Testis (tissue), 3 donors: ENCODE measurements around the gene INSR. TPM values are rescaled to one million over a fixed set of nuclear protein-coding genes. Genes with fewer than 3 reads are reported as not detected.

ENCODE experiments used
- DNase-seq: peaks from one replicate; pipeline ENCODE4 v3.0.0-alpha.2; 2019
- H3K27ac ChIP-seq, 2 donors: fragments of 200-600 bp; sonication (generic); one replicate each; pipeline ENCODE4 v1.5.1; 2019
- H3K27me3 ChIP-seq: fragments of 200-600 bp; sonication (generic); one replicate; pipeline ENCODE4 v1.5.1; 2019
- H3K36me3 ChIP-seq: fragments of 200-600 bp; sonication (generic); one replicate; pipeline ENCODE4 v1.5.1; 2017; ENCODE audit warnings: low read depth; ENCODE audit errors: missing control alignments
- H3K4me1 ChIP-seq: fragments of 200-600 bp; sonication (generic); one replicate; pipeline ENCODE4 v1.5.1; 2019
- H3K4me3 ChIP-seq, 2 donors: fragments of 200-600 bp; sonication (generic); one replicate each; pipeline ENCODE4 v1.5.1; 2017 to 2019
- H3K9me3 ChIP-seq: fragments of 200-600 bp; sonication (generic); one replicate; pipeline ENCODE4 v1.5.1; 2017
- CTCF ChIP-seq, 3 experiments: fragments of 450-650 bp in 2 of 3; fragments of 200-600 bp in 1 of 3; sonication (generic) in 1 of 3; IDR thresholded peaks; one replicate each; pipeline ENCODE4 v1.5.1; 2016 to 2019; ENCODE audit warnings: antibody characterized with exemption in 3 of 3, mild to moderate bottlenecking in 2 of 3, moderate library complexity in 1 of 3
- POLR2A ChIP-seq: fragments of 450-650 bp; IDR thresholded peaks from one replicate; pipeline ENCODE4 v1.6.1; 2017; ENCODE audit warnings: antibody characterized with exemption, mild to moderate bottlenecking, moderate library complexity
- WGBS, 2 donors: methylation state at CpG; one replicate each; pipeline ENCODE4 v1.1.5; 2018; 5-methylcytosine and 5-hydroxymethylcytosine counted together
- intact Hi-C: fragments of 100-400 bp; cut with DNase I; formaldehyde crosslinking; loops from one replicate; pipeline ENCODE4 v1.15.1; 2023; ENCODE audit warnings: low total_unique reads
- polyA plus RNA-seq: library from polyadenylated mRNA; stranded (reverse); fragments of 350-450 nt; fragmentation: Illumina TruSeq; extraction: RNeasy Lipid Tissue Mini Kit (QIAGEN cat#74804); gene quantifications from one replicate; pipeline ENCODE4 v1.2.3, GENCODE V29; 2014; ENCODE audit warnings: low read depth, low replicate concordance; ENCODE audit not compliant: insufficient read depth
- total RNA-seq, 2 donors: library from RNA; depleted of rRNA; stranded (reverse); fragments of >200 nt; gene quantifications; one replicate each; pipeline ENCODE4 v1.2.3, GENCODE V29; 2016

INSR gene
- total and polyA plus RNA-seq, 3 donors from 2014 or later: 9.3 to 96.5 (median 85.1) TPM

GRCh38 chr19:7272856-7273578, 21.2 kb downstream of the INSR start:
- H3K27ac ChIP-seq: no peak overlapping the region
- H3K9me3 ChIP-seq: no peaks in the 10 kb centered on the region
- H3K36me3 ChIP-seq: no peaks in the 10 kb centered on the region
- TF ChIP-seq CTCF (IDR thresholded peaks at IDR 0.05) (no peak), POLR2A (no peak)
- no peak for DNase-seq
- no peaks in the 10 kb centered on the region for H3K27me3 ChIP-seq
- peaks cover 3% of the 10 kb centered on the region for H3K4me1 ChIP-seq
- WGBS, 2 donors: 54 to 59% methylated on average over 5 of the region's 5 CpGs
- no peak overlapping the region for H3K4me3 ChIP-seq
- intact Hi-C loops: no loop called here

GRCh38 chr19:7268705-7269098, 25.5 kb downstream of the INSR start:
- 77% methylated on average over 5 of the region's 5 CpGs for WGBS, 2 donors
- Histone ChIP-seq H3K36me3 (no peaks in the 10 kb centered on the region), H3K4me3 (no peak overlapping the region), H3K27me3 (no peaks in the 10 kb centered on the region), H3K9me3 (no peaks in the 10 kb centered on the region), H3K4me1 (peaks cover 9% of the 10 kb centered on the region), H3K27ac (no peak overlapping the region)
- no peak for DNase-seq
- intact Hi-C loops: no loop called here
- TF ChIP-seq POLR2A (no peak), CTCF (IDR thresholded peaks at IDR 0.05) (no peak)

- intact Hi-C loops: no loop called here
- Histone ChIP-seq H3K4me1 (peaks cover 11% of the 10 kb centered on the region), H3K4me3 (peak overlapping the region in 1 of 2 donors; percentile 18), H3K27me3 (no peaks in the 10 kb centered on the region), H3K27ac (no peak overlapping the region), H3K36me3 (no peaks in the 10 kb centered on the region), H3K9me3 (no peaks in the 10 kb centered on the region)
- no peak for DNase-seq
- TF ChIP-seq POLR2A (no peak), CTCF (IDR thresholded peaks at IDR 0.05) (no peak)
- WGBS, 2 donors: 42 to 49% methylated on average over 22 of the region's 22 CpGs
Observed at GRCh38 chr19:7267792-7268704, 26.2 kb downstream of the INSR start.

- no peak overlapping the region for H3K4me3 ChIP-seq
- intact Hi-C loops: no loop called here
- peaks cover 22% of the 10 kb centered on the region for H3K4me1 ChIP-seq
- no peaks in the 10 kb centered on the region for H3K27me3 ChIP-seq
- WGBS, 2 donors: 55 to 73% methylated on average over 7 of the region's 7 CpGs
- no peak overlapping the region for H3K27ac ChIP-seq
- H3K9me3 ChIP-seq: no peaks in the 10 kb centered on the region
- no peaks in the 10 kb centered on the region for H3K36me3 ChIP-seq
- DNase-seq: no peak
- no peak for TF ChIP-seq CTCF (IDR thresholded peaks at IDR 0.05)
- no peak for TF ChIP-seq POLR2A
Observed at GRCh38 chr19:7266832-7267231, 27.4 kb downstream of the INSR start.
